ENCODE measurements around the gene KRTAP1-1.
"Not testable (repeated sequence)": the region's sequence is repeated elsewhere in the genome, so short reads cannot be mapped to it uniquely, and the experiment has no call there.

KRTAP1-1 gene

DNA sequence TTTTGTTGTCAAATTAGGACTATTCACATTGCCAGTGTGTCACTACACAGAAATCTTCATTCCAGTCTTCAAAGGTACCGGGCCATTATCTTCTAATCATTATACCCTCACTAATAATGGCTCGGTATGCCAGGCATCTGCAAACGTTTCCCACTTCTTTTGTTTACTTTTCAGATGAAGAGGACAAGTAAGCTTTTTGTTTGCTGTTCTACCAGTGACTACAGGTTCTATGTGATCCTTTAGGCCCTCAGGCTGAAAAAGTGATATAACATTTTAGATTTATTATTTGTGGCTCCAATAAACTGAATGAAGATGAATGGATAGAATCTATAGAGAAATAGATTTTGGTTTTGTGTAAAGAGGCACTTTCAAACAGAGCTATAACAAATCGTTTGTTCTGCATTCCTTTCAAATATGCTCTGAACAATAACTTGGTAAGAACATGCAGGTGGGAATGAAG is 31.9 kb downstream of the KRTAP1-1 start:
- Histone ChIP-seq H3K9ac (ENCODE audit: low read length) (no peak overlapping the region), H3K4me1 (ENCODE audit: insufficient read depth, low read length) (no peaks in the 10 kb centered on the region), H3K27ac (ENCODE audit: low read depth, low read length) (no peak overlapping the region), H3K9me3 (ENCODE audit: low read length) (no peaks in the 10 kb centered on the region), H3K4me3 (ENCODE audit: low read depth in 1 of 2, low read length in 2 of 2) (no peak overlapping the region), H3K27me3 (ENCODE audit: control insufficient read depth in 1 of 2, insufficient read depth in 2 of 2, low read length in 2 of 2) (no peaks in the 10 kb centered on the region), H3K36me3 (ENCODE audit: insufficient read depth, low read length) (no peaks in the 10 kb centered on the region)

- H3K4me3 ChIP-seq (ENCODE audit: low read depth in 1 of 2, low read length in 2 of 2) = no peak within 1 kb of the TSS
- no peak within 1 kb of the TSS for H3K27ac ChIP-seq (ENCODE audit: low read depth, low read length)
- H3K27me3 ChIP-seq (ENCODE audit: control insufficient read depth in 1 of 2, insufficient read depth in 2 of 2, low read length in 2 of 2) = no peaks in the 10 kb centered on the region
- H3K36me3 ChIP-seq (ENCODE audit: insufficient read depth, low read length) = no peaks in the 10 kb centered on the region
- no peaks in the 10 kb centered on the region for H3K9me3 ChIP-seq (ENCODE audit: low read length)
- no peaks in the 10 kb centered on the region for H3K4me1 ChIP-seq (ENCODE audit: insufficient read depth, low read length)
- no peak within 1 kb of the TSS for H3K9ac ChIP-seq (ENCODE audit: low read length)
Observed at GRCh38 chr17:41008811-41009210, 32.4 kb downstream of the KRTAP1-1 start, which contains the start of gene KRTAP3-1. TSS of gene KRTAP3-1 (minus strand) at chr17:41009128. CDS start at chr17:41009074, 54 bp downstream.

DNA sequence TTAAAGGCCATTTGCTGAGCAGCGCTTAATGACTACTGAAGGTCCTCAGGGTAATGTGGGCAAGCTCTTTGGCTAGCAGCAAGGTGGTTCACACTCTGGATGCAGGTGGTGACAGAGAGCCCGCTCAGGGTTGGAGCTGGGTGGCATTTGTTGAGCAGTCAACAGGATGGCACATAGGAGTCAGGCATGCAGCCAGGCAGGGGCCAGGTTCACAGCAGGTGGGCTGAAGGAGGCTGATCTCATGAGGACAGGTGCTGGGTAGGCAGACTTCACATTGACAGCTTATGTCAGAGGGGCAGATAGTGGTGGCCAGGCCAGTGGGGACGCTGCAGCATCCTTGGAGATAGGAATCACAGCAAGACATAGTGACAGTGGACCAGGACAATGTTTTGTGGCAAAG is 36.9 kb downstream of the KRTAP1-1 start:
- Histone ChIP-seq H3K9me3 (ENCODE audit: low read length) (no peaks in the 10 kb centered on the region), H3K9ac (ENCODE audit: low read length) (no peak overlapping the region), H3K36me3 (ENCODE audit: insufficient read depth, low read length) (no peaks in the 10 kb centered on the region), H3K27me3 (ENCODE audit: control insufficient read depth in 1 of 2, insufficient read depth in 2 of 2, low read length in 2 of 2) (no peaks in the 10 kb centered on the region), H3K4me1 (ENCODE audit: insufficient read depth, low read length) (no peaks in the 10 kb centered on the region), H3K27ac (ENCODE audit: low read depth, low read length) (no peak overlapping the region), H3K4me3 (ENCODE audit: low read depth in 1 of 2, low read length in 2 of 2) (no peak overlapping the region)

- H3K9me3 ChIP-seq (ENCODE audit: low read length) = no peaks in the 10 kb centered on the region
- no peaks in the 10 kb centered on the region for H3K4me1 ChIP-seq (ENCODE audit: insufficient read depth, low read length)
- no peaks in the 10 kb centered on the region for H3K27me3 ChIP-seq (ENCODE audit: control insufficient read depth in 1 of 2, insufficient read depth in 2 of 2, low read length in 2 of 2)
- no peak overlapping the region for H3K4me3 ChIP-seq (ENCODE audit: low read depth in 1 of 2, low read length in 2 of 2)
- no peak overlapping the region for H3K9ac ChIP-seq (ENCODE audit: low read length)
- H3K27ac ChIP-seq (ENCODE audit: low read depth, low read length) = no peak overlapping the region
- no peaks in the 10 kb centered on the region for H3K36me3 ChIP-seq (ENCODE audit: insufficient read depth, low read length)
Observed at GRCh38 chr17:41003926-41004325, 37.3 kb downstream of the KRTAP1-1 start.

DNA sequence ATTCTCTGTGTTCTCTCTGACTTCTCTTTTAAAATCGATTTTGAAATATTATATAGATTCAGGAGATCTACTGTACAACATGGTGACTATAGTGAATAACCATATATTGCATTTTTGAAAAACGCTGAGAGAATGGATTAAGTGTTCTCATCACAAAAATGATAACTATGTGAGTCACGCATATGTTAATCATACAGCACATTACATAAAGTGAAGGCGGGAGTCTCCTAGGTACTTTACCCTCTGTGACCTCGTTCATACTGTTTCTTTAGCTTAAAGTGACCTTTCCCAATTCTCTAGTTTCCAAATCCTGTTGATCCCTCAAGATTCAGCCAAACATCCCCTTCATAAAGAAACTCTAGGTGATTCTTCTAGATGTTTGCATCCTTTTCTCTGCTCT is 38.4 kb downstream of the KRTAP1-1 start:
- H3K27me3 ChIP-seq (ENCODE audit: control insufficient read depth in 1 of 2, insufficient read depth in 2 of 2, low read length in 2 of 2) = no peaks in the 10 kb centered on the region
- no peak overlapping the region for H3K4me3 ChIP-seq (ENCODE audit: low read depth in 1 of 2, low read length in 2 of 2)
- H3K36me3 ChIP-seq (ENCODE audit: insufficient read depth, low read length) = no peaks in the 10 kb centered on the region

DNA sequence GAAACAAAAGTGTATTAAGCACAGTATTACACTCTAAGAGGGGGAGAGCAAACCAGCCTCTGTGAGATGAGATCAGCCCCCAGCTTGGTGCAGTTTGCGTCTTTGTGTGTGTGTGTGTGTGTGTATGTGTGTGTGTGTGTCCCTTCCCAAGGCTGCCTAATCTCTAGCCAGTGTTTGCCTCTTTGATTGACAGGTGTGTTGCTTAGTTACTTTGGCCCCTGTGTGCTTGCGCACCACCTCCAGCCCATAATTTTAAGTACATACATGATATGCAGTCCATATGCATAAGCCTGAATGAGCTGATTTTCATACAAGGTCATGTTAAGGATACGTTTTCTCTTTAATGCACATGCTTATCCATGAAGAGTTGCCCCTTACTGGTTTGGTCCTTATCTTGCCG is 39.5 kb downstream of the KRTAP1-1 start:
- Histone ChIP-seq H3K9me3 (ENCODE audit: low read length) (no peaks in the 10 kb centered on the region), H3K27ac (ENCODE audit: low read depth, low read length) (no peak overlapping the region), H3K27me3 (ENCODE audit: control insufficient read depth in 1 of 2, insufficient read depth in 2 of 2, low read length in 2 of 2) (no peaks in the 10 kb centered on the region), H3K4me1 (ENCODE audit: insufficient read depth, low read length) (no peaks in the 10 kb centered on the region), H3K9ac (ENCODE audit: low read length) (no peak overlapping the region), H3K36me3 (ENCODE audit: insufficient read depth, low read length) (no peaks in the 10 kb centered on the region), H3K4me3 (ENCODE audit: low read depth in 1 of 2, low read length in 2 of 2) (no peak overlapping the region)

More for the DNA sequence above, 38.4 kb downstream of the KRTAP1-1 start:
- H3K4me1 ChIP-seq (ENCODE audit: insufficient read depth, low read length) = no peaks in the 10 kb centered on the region
- H3K9ac ChIP-seq (ENCODE audit: low read length) = no peak overlapping the region
- no peaks in the 10 kb centered on the region for H3K9me3 ChIP-seq (ENCODE audit: low read length)
- H3K27ac ChIP-seq (ENCODE audit: low read depth, low read length) = no peak overlapping the region

DNA sequence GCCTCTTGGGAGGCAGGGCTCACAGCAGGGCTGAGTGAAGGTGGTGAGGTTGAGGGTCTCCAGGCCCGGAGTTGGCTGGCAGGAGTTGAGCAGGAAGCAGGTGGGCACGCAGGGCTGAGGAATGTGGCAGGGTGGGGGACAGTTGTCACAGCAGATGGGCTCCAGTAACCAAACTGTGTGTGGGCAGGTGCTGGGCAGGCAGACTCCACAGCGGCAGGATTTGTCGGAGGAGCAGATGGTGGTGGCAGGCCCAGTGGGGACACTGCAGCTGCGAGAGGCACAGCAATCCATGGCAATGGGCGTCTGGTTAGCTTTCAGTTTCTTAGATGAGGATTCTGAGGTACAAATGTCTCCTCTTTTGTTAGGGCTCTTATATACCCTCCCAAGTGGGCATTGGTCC is 41.7 kb downstream of the KRTAP1-1 start, which contains the start of gene KRTAP3-2:
Gene KRTAP3-2 (minus strand): TSS at position 344 of the 400 bp plus-strand sequence. CDS start 53 bp downstream, at position 291.
- not testable (repeated sequence) for H3K27ac ChIP-seq (ENCODE audit: low read depth, low read length); H3K9ac ChIP-seq (ENCODE audit: low read length); H3K4me3 ChIP-seq (ENCODE audit: low read depth in 1 of 2, low read length in 2 of 2); H3K9me3 ChIP-seq (ENCODE audit: low read length); H3K36me3 ChIP-seq (ENCODE audit: insufficient read depth, low read length); H3K27me3 ChIP-seq (ENCODE audit: control insufficient read depth in 1 of 2, insufficient read depth in 2 of 2, low read length in 2 of 2); H3K4me1 ChIP-seq (ENCODE audit: insufficient read depth, low read length)

- no peaks in the 10 kb centered on the region for H3K27me3 ChIP-seq (ENCODE audit: control insufficient read depth in 1 of 2, insufficient read depth in 2 of 2, low read length in 2 of 2)
- no peaks in the 10 kb centered on the region for H3K9me3 ChIP-seq (ENCODE audit: low read length)
- no peaks in the 10 kb centered on the region for H3K36me3 ChIP-seq (ENCODE audit: insufficient read depth, low read length)
- H3K4me1 ChIP-seq (ENCODE audit: insufficient read depth, low read length) = no peaks in the 10 kb centered on the region
- H3K9ac ChIP-seq (ENCODE audit: low read length) = no peak overlapping the region
- H3K27ac ChIP-seq (ENCODE audit: low read depth, low read length) = no peak overlapping the region
- no peak overlapping the region for H3K4me3 ChIP-seq (ENCODE audit: low read depth in 1 of 2, low read length in 2 of 2)
Observed at GRCh38 chr17:40997361-40997760, 43.9 kb downstream of the KRTAP1-1 start.

GRCh38 chr17:40996829-40997228 is 44.4 kb downstream of the KRTAP1-1 start:
- no peaks in the 10 kb centered on the region for H3K4me1 ChIP-seq (ENCODE audit: insufficient read depth, low read length)
- no peak overlapping the region for H3K9ac ChIP-seq (ENCODE audit: low read length)
- H3K9me3 ChIP-seq (ENCODE audit: low read length) = no peaks in the 10 kb centered on the region
- no peak overlapping the region for H3K27ac ChIP-seq (ENCODE audit: low read depth, low read length)
- no peak overlapping the region for H3K4me3 ChIP-seq (ENCODE audit: low read depth in 1 of 2, low read length in 2 of 2)
- H3K27me3 ChIP-seq (ENCODE audit: control insufficient read depth in 1 of 2, insufficient read depth in 2 of 2, low read length in 2 of 2) = no peaks in the 10 kb centered on the region
- no peaks in the 10 kb centered on the region for H3K36me3 ChIP-seq (ENCODE audit: insufficient read depth, low read length)

DNA sequence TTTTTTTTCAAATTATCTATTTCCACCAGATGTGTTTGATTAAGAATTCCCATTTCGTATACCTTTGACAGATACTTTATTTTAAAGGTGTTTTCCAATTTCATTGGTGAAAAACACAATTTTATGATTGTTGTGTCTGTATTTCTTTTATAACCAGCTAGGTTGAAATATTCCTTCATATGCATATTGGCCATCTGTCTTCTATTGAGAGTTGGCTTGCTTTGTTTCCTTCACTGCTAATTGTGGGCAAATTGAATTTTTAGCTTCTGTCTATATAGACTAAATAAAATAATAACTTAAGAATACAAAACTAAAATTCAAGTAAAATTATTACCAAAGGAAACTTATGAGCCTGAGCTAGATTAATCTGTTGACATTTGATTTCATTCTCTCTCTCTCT is 46.1 kb downstream of the KRTAP1-1 start:
- Histone ChIP-seq H3K4me3 (ENCODE audit: low read depth in 1 of 2, low read length in 2 of 2) (no peak overlapping the region), H3K27ac (ENCODE audit: low read depth, low read length) (no peak overlapping the region), H3K36me3 (ENCODE audit: insufficient read depth, low read length) (no peaks in the 10 kb centered on the region), H3K9ac (ENCODE audit: low read length) (no peak overlapping the region), H3K4me1 (ENCODE audit: insufficient read depth, low read length) (no peaks in the 10 kb centered on the region), H3K27me3 (ENCODE audit: control insufficient read depth in 1 of 2, insufficient read depth in 2 of 2, low read length in 2 of 2) (no peaks in the 10 kb centered on the region), H3K9me3 (ENCODE audit: low read length) (no peaks in the 10 kb centered on the region)

- Histone ChIP-seq H3K27ac (ENCODE audit: low read depth, low read length) (no peak within 1 kb of the TSS), H3K9me3 (ENCODE audit: low read length) (no peaks in the 10 kb centered on the region), H3K27me3 (ENCODE audit: control insufficient read depth in 1 of 2, insufficient read depth in 2 of 2, low read length in 2 of 2) (no peaks in the 10 kb centered on the region), H3K4me1 (ENCODE audit: insufficient read depth, low read length) (no peaks in the 10 kb centered on the region), H3K9ac (ENCODE audit: low read length) (no peak within 1 kb of the TSS), H3K36me3 (ENCODE audit: insufficient read depth, low read length) (no peaks in the 10 kb centered on the region), H3K4me3 (ENCODE audit: low read depth in 1 of 2, low read length in 2 of 2) (no peak within 1 kb of the TSS)
Observed at GRCh38 chr17:40993839-40994238, 47.4 kb downstream of the KRTAP1-1 start, which contains the start of gene KRTAP3-3. TSS of gene KRTAP3-3 (minus strand) at chr17:40994164. CDS start at chr17:40994097, 67 bp downstream.

DNA sequence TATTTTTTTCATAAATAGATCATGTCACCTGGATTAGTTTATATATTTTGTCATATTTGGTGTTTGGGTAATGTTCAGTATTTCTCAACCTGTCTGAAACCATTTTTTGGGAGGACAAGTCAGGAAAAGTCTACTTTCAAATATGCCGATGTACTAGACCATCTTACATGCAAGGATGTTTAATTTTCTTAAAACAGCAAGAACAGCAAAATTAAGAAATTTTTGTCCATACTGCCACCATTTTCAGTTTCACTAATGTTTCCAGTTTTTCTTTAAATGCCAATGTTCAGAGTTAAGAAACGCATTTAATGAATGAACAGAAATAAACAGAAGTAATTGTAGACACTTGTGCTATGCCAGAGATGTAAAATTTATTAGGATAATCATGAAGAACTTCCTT is 48.2 kb downstream of the KRTAP1-1 start:
- no peak overlapping the region for H3K4me3 ChIP-seq (ENCODE audit: low read depth in 1 of 2, low read length in 2 of 2)
- H3K27ac ChIP-seq (ENCODE audit: low read depth, low read length) = no peak overlapping the region
- H3K9ac ChIP-seq (ENCODE audit: low read length) = no peak overlapping the region
- no peaks in the 10 kb centered on the region for H3K9me3 ChIP-seq (ENCODE audit: low read length)
- no peaks in the 10 kb centered on the region for H3K4me1 ChIP-seq (ENCODE audit: insufficient read depth, low read length)
- no peaks in the 10 kb centered on the region for H3K36me3 ChIP-seq (ENCODE audit: insufficient read depth, low read length)
- no peaks in the 10 kb centered on the region for H3K27me3 ChIP-seq (ENCODE audit: control insufficient read depth in 1 of 2, insufficient read depth in 2 of 2, low read length in 2 of 2)
